K562 (cell line): ENCODE data around the gene MTG1. TPM values are rescaled to one million over a fixed set of nuclear protein-coding genes. Genes with fewer than 3 reads are reported as not detected.

Experiments
- ZNF165 ChIP-seq: fragments of 250-450 bp; sonication (Bioruptor Pico); IDR thresholded peaks from 2 replicates; pipeline ENCODE4 v1.4.0; 2020; ENCODE audit warnings: borderline replicate concordance
- ZNF354B ChIP-seq: fragments of 250-450 bp; sonication (Bioruptor Pico); IDR thresholded peaks from 2 replicates; pipeline ENCODE4 v1.4.0; 2020
- polyA plus RNA-seq, 8 experiments: library from polyadenylated mRNA; depleted of rRNA in 4 of 8; stranded (reverse) in 5 of 8; unstranded in 3 of 8; fragments of >200 nt; fragmentation: Nextera tagmentation in 2 of 8; fragmentation: Illumina TruSeq in 1 of 8; extraction: Ambion mirVana in 2 of 8; extraction: Trizol in 1 of 8; gene quantifications; 2 replicates each; pipeline versions ENCODE4 v1.2.1 to v1.2.3, GENCODE V29; 2011 to 2014; ENCODE audit warnings: inconsistent platforms in 1 of 8, missing spikeins in 1 of 8
- total RNA-seq, 7 experiments: library from RNA; depleted of rRNA in 6 of 7; stranded (reverse); fragments of >200 nt in 6 of 7; fragmentation: Illumina TruSeq in 2 of 7; extraction: Trizol in 2 of 7; gene quantifications; 2 replicates each; pipeline versions ENCODE4 v1.2.1 to v1.2.3, GENCODE V29; 2011 to 2021; ENCODE audit warnings: low replicate concordance in 1 of 7
- TF ChIP-seq, protein P1 (sequence below), 2 experiments: fragments of 450-650 bp; IDR thresholded peaks; 2 replicates each; pipeline ENCODE4 v1.6.1; 2016; ENCODE audit warnings: mild to moderate bottlenecking in 2 of 2, borderline replicate concordance in 1 of 2, low read depth in 1 of 2, moderate library complexity in 1 of 2

MTG1 gene
- total and polyA plus RNA-seq, 9 of the 15 experiments (the other 6 are each of a cell fraction or from before 2014, with no cell fraction given) = 2.8 to 28.2 (median 15.4) TPM

DNA sequence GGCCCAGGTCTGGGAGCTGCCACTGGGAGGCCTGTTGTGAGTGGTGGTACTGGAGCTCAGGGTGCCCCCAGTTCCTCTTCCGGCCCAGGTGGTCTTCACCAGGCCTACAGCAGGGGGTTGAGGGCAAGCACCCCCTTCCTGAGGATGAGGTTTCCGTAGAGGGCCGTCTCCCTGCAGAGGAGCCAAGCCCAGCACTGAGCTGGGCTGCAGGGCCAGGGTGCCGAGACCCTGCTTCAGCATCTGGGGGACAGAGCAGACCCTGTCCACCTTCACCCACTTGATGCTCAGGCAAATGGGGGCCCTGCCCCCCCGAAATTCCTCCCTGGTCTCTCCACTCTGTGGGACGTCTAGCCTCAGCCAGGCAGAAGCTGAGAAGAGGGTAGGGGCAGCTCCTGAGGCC lies 38.7 kb upstream of the MTG1 start (continued):
- TF ChIP-seq, protein P1, sequence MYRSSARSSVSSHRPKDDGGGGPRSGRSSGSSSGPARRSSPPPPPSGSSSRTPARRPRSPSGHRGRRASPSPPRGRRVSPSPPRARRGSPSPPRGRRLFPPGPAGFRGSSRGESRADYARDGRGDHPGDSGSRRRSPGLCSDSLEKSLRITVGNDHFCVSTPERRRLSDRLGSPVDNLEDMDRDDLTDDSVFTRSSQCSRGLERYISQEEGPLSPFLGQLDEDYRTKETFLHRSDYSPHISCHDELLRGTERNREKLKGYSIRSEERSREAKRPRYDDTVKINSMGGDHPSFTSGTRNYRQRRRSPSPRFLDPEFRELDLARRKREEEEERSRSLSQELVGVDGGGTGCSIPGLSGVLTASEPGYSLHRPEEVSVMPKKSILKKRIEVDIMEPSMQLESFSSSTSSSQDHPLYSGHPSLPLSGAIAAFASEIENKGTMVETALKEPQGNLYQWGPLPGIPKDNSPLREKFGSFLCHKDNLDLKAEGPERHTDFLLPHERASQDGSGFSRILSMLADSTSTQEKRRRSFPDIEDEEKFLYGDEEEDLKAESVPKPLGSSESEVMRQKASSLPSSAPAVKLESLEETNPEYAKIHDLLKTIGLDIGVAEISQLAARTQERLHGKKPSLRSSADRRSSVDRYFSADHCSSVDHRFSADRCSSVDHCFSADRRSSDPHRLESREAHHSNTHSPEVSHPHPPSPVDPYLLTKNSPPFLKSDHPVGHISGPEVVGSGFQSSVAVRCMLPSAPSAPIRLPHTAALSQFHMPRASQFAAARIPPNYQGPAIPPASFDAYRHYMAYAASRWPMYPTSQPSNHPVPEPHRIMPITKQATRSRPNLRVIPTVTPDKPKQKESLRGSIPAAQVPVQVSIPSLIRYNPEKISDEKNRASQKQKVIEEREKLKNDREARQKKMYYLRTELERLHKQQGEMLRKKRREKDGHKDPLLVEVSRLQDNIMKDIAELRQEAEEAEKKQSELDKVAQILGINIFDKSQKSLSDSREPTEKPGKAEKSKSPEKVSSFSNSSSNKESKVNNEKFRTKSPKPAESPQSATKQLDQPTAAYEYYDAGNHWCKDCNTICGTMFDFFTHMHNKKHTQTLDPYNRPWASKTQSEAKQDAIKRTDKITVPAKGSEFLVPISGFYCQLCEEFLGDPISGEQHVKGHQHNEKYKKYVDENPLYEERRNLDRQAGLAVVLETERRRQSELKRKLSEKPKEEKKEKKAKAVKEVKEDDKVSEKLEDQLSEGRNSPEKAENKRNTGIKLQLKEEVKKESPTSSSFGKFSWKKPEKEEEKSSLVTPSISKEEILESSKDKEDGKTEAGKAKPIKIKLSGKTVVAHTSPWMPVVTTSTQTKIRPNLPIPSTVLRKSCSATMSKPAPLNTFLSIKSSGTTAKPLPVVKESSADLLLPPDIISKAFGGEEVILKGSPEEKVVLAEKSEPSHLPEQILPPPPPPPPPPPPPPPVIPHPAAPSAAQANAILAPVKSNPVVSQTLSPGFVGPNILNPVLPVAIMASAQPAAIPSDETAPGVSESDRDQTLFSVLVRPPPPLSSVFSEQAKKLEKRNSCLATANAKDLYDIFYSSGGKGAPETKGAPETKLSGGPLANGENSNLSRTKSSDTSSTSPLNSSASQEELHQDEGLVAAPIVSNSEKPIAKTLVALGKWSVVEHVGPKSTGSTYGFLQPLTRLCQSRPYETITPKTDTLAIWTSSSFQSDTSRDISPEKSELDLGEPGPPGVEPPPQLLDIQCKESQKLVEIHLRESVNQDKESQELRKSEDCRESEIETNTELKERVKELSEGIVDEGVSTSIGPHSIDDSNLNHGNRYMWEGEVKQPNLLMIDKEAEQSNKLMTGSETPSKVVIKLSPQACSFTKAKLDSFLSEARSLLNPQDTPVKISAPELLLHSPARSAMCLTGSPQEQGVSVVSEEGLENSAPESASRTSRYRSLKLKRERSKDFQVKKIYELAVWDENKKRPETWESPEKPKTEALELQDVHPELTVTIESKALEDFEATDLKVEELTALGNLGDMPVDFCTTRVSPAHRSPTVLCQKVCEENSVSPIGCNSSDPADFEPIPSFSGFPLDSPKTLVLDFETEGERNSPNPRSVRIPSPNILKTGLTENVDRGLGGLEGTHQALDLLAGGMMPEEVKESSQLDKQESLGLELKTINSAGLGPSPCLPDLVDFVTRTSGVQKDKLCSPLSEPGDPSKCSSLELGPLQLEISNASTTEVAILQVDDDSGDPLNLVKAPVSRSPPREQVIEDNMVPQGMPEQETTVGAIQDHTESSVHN (IDR thresholded peaks at IDR 0.05; ENCODE audit: borderline replicate concordance in 1 of 2, low read depth in 1 of 2) = no peak
- TF ChIP-seq ZNF354B (CRISPR knock-in tag) = no peak
- no peak for TF ChIP-seq ZNF165 (CRISPR knock-in tag)
- TF ChIP-seq, all 486 proteins: peak for 0
